GM12892 (cell line): ENCODE measurements around the gene SMAD7.

Experiments
- POLR2A ChIP-seq: IDR thresholded peaks from 2 replicates; pipeline ENCODE4 v1.6.1; 2011; ENCODE audit warnings: low read depth, low read length, control low read depth
- POLR2AphosphoS5 ChIP-seq: IDR thresholded peaks from 2 replicates; pipeline ENCODE4 v1.6.1; 2011; ENCODE audit warnings: low read depth, low read length, control low read depth

DNA sequence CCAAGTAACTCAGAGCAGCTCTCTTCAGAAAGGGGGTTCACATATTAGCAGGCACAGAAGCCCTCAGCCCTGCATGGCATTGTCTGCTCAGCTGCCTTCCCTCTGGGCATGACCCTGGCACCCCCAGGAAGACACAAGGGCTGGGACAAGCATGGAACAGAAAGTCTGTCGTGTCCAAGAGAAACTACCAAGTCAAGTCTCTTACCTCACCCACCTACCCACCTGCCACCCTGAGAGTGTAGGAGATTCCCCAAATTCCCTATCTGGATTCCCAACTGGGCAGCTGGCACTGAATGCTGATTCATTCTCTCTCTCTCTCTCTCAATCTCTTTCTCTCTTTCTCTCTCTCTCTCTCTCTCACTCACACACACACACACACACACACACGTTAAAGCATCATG is 21.6 kb downstream of the SMAD7 start:
- TF ChIP-seq POLR2A = no peak
- TF ChIP-seq POLR2AphosphoS5 = no peak
